Upper lobe of left lung (tissue), 6 donors: Measurements from ENCODE around the gene SGMS1. TPM values are rescaled to one million over a fixed set of nuclear protein-coding genes. Genes with fewer than 3 reads are reported as not detected.

Experiments
- ATAC-seq, 2 donors: fragments of 200-7000 bp; cut with Tn5 transposase; one replicate each; pipeline ENCODE4 v1.9.1; 2022; ENCODE audit warnings: mild to moderate bottlenecking in 2 of 2, moderate library complexity in 2 of 2; ENCODE audit not compliant: low FRiP score in 2 of 2
- DNase-seq, 2 donors: peaks; one replicate each; pipeline ENCODE4 v3.0.0-alpha.2; 2019 to 2020
- H3K27ac ChIP-seq, 4 donors: fragments of 200-600 bp; sonication (generic); one replicate each; pipeline ENCODE4 v1.5.1; 2016 to 2019
- H3K27me3 ChIP-seq, 4 donors: fragments of 200-600 bp; sonication (generic); one replicate each; pipeline ENCODE4 v1.5.1; 2017 to 2019
- H3K36me3 ChIP-seq, 4 donors: fragments of 200-600 bp; sonication (generic); one replicate each; pipeline ENCODE4 v1.5.1; 2016 to 2019
- H3K4me1 ChIP-seq, 4 donors: fragments of 200-600 bp; sonication (generic); one replicate each; pipeline ENCODE4 v1.5.1; 2018 to 2019
- H3K4me3 ChIP-seq, 4 donors: fragments of 200-600 bp; sonication (generic); one replicate each; pipeline ENCODE4 v1.5.1; 2017 to 2019; ENCODE audit warnings: mild to moderate bottlenecking in 2 of 4, moderate library complexity in 1 of 4
- H3K9me3 ChIP-seq, 4 donors: fragments of 200-600 bp; sonication (generic); one replicate each; pipeline ENCODE4 v1.5.1; 2018 to 2019
- CTCF ChIP-seq, 6 experiments: fragments of 450-650 bp in 4 of 6; fragments of 200-600 bp in 2 of 6; sonication (generic) in 2 of 6; IDR thresholded peaks; one replicate each; pipeline ENCODE4 v1.5.1; 2016 to 2019; ENCODE audit warnings: antibody characterized with exemption in 6 of 6
- EP300 ChIP-seq, 4 donors: sonication (generic); formaldehyde crosslinking; IDR thresholded peaks; one replicate each; pipeline ENCODE4 v1.5.1; 2017; ENCODE audit warnings: antibody characterized with exemption in 4 of 4, control low read depth in 2 of 4
- POLR2A ChIP-seq, 4 donors: fragments of 450-650 bp; IDR thresholded peaks; one replicate each; pipeline ENCODE4 v1.5.1; 2016 to 2017; ENCODE audit warnings: antibody characterized with exemption in 4 of 4, mild to moderate bottlenecking in 2 of 4
- POLR2AphosphoS5 ChIP-seq, 2 donors: sonication (generic); formaldehyde crosslinking; IDR thresholded peaks; one replicate each; pipeline ENCODE4 v1.5.1; 2017; ENCODE audit warnings: antibody characterized with exemption in 2 of 2
- WGBS, 2 donors: methylation state at CpG; one replicate each; pipeline ENCODE4 v1.1.5; 2017 to 2018; 5-methylcytosine and 5-hydroxymethylcytosine counted together
- total RNA-seq, 6 donors: library from RNA; depleted of rRNA in 4 of 6; stranded (reverse); fragments of >200 nt in 4 of 6; gene quantifications; one replicate each; pipeline versions ENCODE4 v1.1.0 to v1.2.1, GENCODE V29; 2016 to 2021
- donor health status: DM: no; HTN: no; CAD: no; lungs with moderate emphysema.
- donor health status: DM: no; HTN: yes; CAD: no; lungs with severe emphysema.

Gene SGMS1
- total RNA-seq, 6 donors from 2014 or later: 66.7 to 230 (median 173) TPM

GRCh38 chr10:50351483-50352146, 272.1 kb downstream of the SGMS1 start:
- ATAC-seq (no peak), DNase-seq (no peak)
- WGBS, 2 donors: 84 to 87% methylated on average over 7 of the region's 7 CpGs
- Histone ChIP-seq H3K27me3 (no peaks in the 10 kb centered on the region), H3K4me1 (peaks cover 0 to 13% (median 11%) of the 10 kb centered on the region in 4 donors), H3K4me3 (no peak overlapping the region), H3K27ac (no peak overlapping the region), H3K9me3 (no peaks in the 10 kb centered on the region), H3K36me3 (no peaks in the 10 kb centered on the region)
- TF ChIP-seq EP300 (IDR thresholded peaks at IDR 0.05) (no peak), POLR2A (IDR thresholded peaks at IDR 0.05) (no peak), POLR2AphosphoS5 (IDR thresholded peaks at IDR 0.05) (no peak), CTCF (IDR thresholded peaks at IDR 0.05) (no peak)

DNA sequence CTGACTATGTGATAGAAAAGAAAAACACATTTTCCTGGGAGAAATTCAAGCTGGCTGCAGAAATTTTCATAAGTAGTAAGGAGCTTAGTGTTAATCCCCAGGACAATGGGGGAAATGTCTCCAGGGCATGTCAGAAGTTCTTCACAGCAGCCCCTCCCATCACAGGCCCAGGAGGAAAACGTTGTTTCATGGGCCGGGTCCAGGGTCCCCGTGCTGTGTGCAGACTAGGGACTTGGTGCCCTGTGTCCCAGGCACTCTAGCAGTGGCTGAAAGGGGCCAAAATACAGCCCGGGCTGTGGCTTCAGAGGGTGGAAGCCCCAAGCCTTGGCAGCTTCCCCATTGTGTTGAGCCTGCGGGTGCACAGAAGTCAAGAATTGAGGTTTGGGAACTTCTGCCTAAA, 273.4 kb downstream of the SGMS1 start:
- no peak for TF ChIP-seq CTCF (IDR thresholded peaks at IDR 0.05)
- no peak for TF ChIP-seq EP300 (IDR thresholded peaks at IDR 0.05)
- no peak for TF ChIP-seq POLR2AphosphoS5 (IDR thresholded peaks at IDR 0.05)
- TF ChIP-seq POLR2A (IDR thresholded peaks at IDR 0.05): no peak
- WGBS, 2 donors: 92 to 100% methylated on average over 5 of the region's 5 CpGs
- DNase-seq: peak in 1 of 2 donors; percentile 5
- Histone ChIP-seq H3K27me3 (no peaks in the 10 kb centered on the region), H3K9me3 (no peaks in the 10 kb centered on the region), H3K36me3 (no peaks in the 10 kb centered on the region), H3K4me3 (no peak overlapping the region), H3K4me1 (peaks cover 0 to 13% (median 11%) of the 10 kb centered on the region in 4 donors), H3K27ac (no peak overlapping the region)
- ATAC-seq: no peak

GRCh38 chr10:50349554-50349953, 274.2 kb downstream of the SGMS1 start:
- Histone ChIP-seq H3K27ac (no peak overlapping the region), H3K36me3 (no peaks in the 10 kb centered on the region), H3K9me3 (no peaks in the 10 kb centered on the region), H3K4me3 (no peak overlapping the region), H3K4me1 (peaks cover 0 to 13% (median 11%) of the 10 kb centered on the region in 4 donors), H3K27me3 (no peaks in the 10 kb centered on the region)
- TF ChIP-seq CTCF (IDR thresholded peaks at IDR 0.05) (no peak), EP300 (IDR thresholded peaks at IDR 0.05) (no peak), POLR2AphosphoS5 (IDR thresholded peaks at IDR 0.05) (no peak), POLR2A (IDR thresholded peaks at IDR 0.05) (no peak)
- ATAC-seq: no peak
- WGBS, 2 donors: 96 to 100% methylated on average over 1 of the region's 1 CpG
- no peak for DNase-seq

DNA sequence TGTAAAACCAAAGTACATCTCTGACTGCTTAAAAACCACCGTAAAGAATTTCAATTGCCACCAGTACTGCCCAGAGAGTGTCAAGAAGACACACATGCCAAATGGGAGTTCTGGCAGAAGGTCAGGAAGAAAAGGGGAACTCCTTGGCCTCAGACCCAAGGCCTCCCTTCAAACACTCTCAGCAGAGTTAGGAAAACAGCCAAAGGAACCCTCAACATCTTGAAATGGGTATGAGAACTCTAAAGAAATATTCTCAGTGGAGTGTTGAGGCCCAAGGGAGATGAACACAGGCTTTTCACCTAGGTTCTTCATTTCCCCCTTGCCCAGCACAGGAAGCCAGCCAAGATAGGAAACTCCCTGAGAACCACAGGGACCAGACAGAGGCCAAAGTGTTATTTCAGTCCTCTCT, 276.4 kb downstream of the SGMS1 start:
- H3K4me1 ChIP-seq: peaks cover 0 to 13% (median 11%) of the 10 kb centered on the region in 4 donors
- 54 to 69% methylated on average over 1 of the region's 1 CpG for WGBS, 2 donors
- ATAC-seq: peak in 1 of 2 donors; percentile 42
- no peak for TF ChIP-seq EP300 (IDR thresholded peaks at IDR 0.05)
- no peak for TF ChIP-seq POLR2AphosphoS5 (IDR thresholded peaks at IDR 0.05)
- TF ChIP-seq POLR2A (IDR thresholded peaks at IDR 0.05): no peak
- TF ChIP-seq CTCF (IDR thresholded peaks at IDR 0.05): no peak
- H3K27me3 ChIP-seq: no peaks in the 10 kb centered on the region
- H3K27ac ChIP-seq: no peak overlapping the region
- peaks cover 5 to 16% (median 8%) of the 10 kb centered on the region in 4 donors for H3K36me3 ChIP-seq
- no peak overlapping the region for H3K4me3 ChIP-seq
- DNase-seq: no peak
- no peaks in the 10 kb centered on the region for H3K9me3 ChIP-seq

- DNase-seq (no peak), ATAC-seq (no peak)
- peaks cover 0 to 13% (median 11%) of the 10 kb centered on the region in 4 donors for H3K4me1 ChIP-seq
- no peak overlapping the region for H3K27ac ChIP-seq
- H3K9me3 ChIP-seq: no peaks in the 10 kb centered on the region
- WGBS, 2 donors: 60 to 68% methylated on average over 2 of the region's 2 CpGs
- H3K4me3 ChIP-seq: no peak overlapping the region
- H3K36me3 ChIP-seq: peaks cover 5 to 16% (median 8%) of the 10 kb centered on the region in 4 donors
- TF ChIP-seq POLR2A (IDR thresholded peaks at IDR 0.05): no peak
- TF ChIP-seq EP300 (IDR thresholded peaks at IDR 0.05): no peak
- no peak for TF ChIP-seq POLR2AphosphoS5 (IDR thresholded peaks at IDR 0.05)
- TF ChIP-seq CTCF (IDR thresholded peaks at IDR 0.05): no peak
- no peaks in the 10 kb centered on the region for H3K27me3 ChIP-seq
Observed at GRCh38 chr10:50346942-50347341, 276.8 kb downstream of the SGMS1 start.
